ENCODE results near the gene SYNGR2.

Gene SYNGR2

GRCh38 chr17:78168242-78168902 is at the start of gene SYNGR2:
Gene SYNGR2 (plus strand): TSS chr17:78168581. CDS start chr17:78168617, 36 bp downstream.
- peak; percentile 76 for DNase-seq

GRCh38 chr17:78118801-78119241 is 49.6 kb upstream of the SYNGR2 start:
- no peak for DNase-seq

DNA sequence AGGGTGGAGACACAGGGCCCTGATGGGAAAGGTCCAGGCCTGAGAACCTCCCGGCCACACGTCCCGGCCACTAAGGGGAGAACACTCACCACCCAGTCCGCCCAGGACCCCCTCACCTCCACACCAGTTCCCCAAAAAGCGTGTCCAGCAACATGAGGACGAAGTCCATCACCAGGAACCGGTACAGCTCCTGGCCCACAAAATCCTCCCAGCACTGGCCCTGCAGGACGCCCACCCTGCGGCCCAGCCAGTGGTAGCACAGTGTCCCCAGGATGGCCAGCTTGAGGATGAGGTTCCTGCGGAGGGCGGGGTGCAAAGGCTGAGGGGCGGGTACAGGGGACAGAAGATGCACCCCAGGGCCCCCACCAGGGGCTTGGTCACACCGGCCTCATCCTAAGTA is 47.8 kb upstream of the SYNGR2 start:
- no peak for DNase-seq

DNA sequence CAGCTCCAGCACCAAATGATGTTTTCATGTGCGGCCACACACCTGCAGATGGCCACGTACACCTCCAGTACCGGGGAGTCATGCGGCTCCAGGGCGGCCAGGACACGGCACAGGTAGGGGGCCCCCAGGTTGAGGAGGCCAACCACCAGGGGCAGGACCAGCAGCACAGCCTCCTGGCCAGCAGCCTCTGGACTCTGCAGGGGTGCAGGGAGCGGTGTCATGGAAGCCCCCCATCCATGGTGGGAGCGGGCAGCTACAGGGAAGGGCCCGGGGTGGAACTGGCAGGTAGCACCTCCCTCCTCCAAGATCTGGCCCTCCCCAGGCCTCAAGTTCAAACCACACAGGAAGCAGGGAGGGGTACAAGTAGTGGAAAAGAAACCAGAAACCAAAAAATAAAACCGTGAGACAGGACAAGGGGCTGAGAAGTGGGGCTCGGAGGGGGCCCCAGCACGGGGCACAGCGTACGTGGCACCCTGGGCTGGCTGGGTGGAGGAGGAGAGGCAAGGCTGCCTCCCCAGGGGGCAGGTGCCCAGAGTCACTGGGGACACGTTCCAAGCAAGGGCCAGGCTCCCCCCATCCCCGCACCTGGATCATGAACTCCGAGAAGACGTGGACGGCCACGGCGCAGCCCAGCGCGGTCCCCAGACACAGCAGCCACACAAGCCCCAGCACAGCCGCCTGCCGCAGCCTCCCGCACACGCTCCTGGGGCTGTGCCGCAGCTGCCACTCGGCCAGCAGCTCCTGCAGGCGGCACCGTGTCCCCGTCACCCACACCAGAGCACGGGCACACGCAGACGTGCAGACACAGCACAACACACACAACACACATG is 47.2 kb upstream of the SYNGR2 start:
- no peak for DNase-seq

- no peak for DNase-seq
Measured at GRCh38 chr17:78121801-78122215, 46.6 kb upstream of the SYNGR2 start.

GRCh38 chr17:78122216-78122930 is 46.0 kb upstream of the SYNGR2 start:
- DNase-seq: no peak

DNA sequence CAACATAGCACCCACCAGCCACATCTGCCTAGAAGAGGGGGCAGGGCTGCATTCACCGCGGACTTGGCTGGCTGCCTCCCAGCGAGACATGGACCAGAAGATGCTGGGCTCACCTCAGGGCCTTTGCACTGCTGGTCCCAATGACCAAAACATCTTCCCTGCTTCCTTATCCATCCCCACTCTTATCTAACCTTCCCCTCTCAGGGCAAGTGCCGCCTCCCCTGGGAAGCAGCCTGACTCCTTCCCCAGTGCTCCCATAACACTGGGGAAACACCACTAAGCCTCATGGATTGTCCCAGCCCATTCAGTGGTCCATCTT is 45.5 kb upstream of the SYNGR2 start:
- no peak for DNase-seq

DNA sequence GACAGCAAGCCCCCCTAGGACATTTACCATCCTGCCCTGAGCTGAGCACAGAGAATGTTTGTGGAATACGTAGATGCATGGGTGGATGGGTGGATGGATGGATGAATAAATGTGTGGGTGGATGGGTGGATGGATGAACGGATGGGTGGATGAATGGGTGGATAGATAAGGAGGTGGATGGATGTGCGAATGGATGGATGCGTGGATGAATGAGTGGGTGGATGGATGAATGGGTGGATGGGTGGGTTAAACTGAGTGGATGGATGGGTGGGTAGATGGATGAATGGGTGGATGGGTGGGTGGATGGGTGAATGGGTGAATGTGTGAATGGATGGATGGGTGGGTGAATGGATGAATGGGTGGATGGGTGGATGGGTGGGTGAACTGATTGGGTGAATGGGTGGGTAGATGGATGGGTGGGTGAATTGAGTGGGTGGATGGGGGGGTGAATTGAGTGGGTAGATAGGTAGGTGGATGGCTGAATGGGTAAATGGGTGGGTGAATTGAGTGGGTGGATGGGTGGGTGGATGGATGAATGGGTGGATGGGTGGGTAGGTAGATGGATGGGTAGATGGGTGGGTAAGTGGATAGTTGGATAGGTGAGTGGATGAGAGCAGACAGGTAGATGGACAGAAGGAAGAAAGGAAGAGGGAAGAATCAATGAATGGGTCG is 45.0 kb upstream of the SYNGR2 start:
- DNase-seq: no peak

GRCh38 chr17:78124081-78124835 is 44.1 kb upstream of the SYNGR2 start:
- no peak for DNase-seq

GRCh38 chr17:78124836-78125137 is 43.6 kb upstream of the SYNGR2 start:
- DNase-seq: no peak

GRCh38 chr17:78125138-78125913 is 43.1 kb upstream of the SYNGR2 start:
- DNase-seq: no peak

DNA sequence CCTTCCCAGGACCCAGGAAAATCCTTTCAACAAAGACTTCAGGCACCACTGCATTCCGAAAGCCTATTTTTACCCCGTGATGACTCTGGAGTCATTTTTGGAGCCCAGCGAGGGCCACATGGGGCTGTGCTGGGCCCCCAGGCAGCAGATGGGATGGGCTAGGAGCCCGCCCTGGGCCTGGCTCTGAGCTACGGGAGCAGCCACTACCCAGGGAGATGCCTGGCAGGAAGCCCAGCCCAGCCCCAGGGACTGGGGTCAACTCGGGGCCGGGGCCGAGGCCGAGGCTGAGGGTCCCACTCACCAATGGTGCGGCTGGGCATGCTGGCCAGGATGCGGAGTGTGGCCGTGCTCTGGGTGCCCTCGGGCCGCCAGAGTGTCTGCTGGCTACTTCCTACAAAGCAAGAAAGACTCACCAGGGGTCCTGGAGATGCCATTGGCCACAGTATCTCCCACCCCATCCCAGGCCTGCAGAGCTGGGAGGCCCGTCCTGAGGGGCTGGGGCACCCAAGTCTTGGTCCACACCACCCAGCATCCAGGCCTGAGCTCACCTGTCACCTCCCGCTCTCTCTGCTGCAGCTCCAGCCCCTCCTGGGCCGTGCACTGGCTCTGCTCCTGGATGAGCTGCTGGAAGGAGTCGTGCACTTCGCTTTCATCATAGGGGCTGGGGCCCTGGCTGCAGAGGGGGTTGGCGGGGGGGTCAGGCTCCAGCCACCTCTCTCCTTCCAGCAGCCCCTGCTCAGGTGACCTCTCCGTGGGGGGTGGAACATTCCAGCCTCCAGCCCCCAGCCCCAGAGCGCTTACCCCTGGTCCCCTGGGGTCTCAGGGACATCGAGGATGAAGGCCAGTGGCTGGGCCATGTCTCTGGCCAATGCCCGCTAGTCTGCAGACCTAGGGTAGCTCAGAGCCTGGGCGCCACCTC is 42.1 kb upstream of the SYNGR2 start:
- no peak for DNase-seq

DNA sequence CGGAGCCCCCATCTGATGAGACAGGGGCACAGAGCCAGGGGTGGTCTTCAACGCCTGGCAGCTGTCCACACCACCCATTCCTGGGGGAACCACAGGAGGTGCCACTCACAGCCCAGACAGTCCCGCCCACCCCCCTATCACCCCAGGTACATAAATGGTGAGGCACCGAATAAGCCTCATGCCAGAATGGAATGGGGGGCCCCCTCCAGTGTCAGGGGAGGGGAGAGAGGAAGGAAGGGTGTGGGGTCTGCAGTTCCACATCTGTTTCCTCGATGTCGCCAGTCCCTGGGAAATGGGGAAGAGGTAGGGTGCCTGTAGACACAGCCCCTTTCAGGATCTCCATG is 41.5 kb upstream of the SYNGR2 start:
- no peak for DNase-seq

- DNase-seq: peak; percentile 92
Measured at GRCh38 chr17:78127239-78127887, 41.0 kb upstream of the SYNGR2 start.

DNA sequence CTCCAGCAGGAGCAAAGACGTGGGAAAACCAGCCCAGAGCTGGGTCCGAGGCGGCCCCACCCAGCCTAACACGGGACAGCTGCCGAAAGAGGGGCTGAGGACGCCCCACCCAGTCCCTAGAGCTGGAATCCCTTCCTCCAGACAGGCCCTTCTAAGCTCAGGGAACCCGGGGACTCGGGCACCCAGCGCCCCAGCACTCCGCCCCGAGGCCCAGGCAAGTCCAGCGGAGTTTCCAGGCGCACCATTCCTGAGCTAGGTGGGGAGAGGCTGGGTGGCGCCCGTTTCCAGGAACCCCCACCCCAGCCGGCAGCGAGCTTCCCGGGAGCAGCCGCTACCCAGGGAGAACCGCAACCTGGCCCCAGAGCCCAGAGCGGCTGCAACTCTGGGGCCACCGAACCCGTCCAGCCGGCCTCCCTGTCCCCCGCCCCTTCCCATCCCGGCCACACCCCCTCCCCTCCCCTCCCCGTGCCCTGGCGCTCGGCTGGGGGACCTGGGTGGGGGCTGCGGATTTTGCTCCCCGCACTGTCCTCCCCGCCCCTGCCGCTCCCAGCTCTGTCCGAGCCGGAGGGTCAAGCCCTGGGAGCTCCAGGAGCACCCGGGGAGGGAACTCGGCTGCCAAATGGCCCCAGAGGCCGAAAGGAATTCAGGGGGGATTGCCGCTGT is 40.4 kb upstream of the SYNGR2 start:
- DNase-seq: peak; percentile 65

GRCh38 chr17:78128551-78129350 is 39.6 kb upstream of the SYNGR2 start, which contains the start of gene TMC6:
Gene TMC6 (minus strand): TSS chr17:78128755. CDS start chr17:78126832, 1,923 bp downstream.
- peak; percentile 56 for DNase-seq

DNA sequence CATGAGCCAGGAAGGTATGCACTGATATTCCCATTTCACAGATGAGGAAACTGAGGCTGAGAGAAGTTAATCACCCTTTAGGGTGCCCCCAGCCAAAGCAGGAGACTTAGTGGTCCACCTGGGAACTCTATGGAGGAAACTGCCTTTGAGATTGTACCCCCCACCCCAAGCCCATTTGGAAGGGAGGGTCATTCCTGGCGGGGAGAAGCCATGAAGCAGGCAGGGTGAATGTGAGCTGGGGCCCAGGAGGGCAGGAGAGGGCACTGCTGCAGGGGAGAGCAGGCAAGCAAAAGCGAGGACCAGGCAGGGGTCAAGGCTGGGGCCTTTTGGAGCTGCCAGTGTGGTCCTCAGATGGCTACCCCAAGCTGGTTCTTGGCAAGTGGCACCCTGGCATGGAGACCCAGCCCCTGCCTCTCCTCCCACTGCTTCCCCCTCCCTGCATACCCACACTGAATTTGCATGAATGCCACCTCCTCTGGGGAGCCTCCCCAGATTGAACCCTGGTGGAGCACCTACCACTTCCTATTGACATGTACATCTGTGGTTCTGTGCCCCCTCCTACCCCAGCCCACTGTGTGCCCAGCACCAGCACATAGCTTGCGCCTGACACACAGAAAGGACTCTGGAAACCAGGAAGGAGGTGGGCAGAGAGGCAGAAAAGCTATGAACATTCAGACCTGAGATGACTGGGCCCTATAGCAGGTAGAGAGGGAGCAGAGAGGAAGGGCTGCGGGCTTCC is 38.9 kb upstream of the SYNGR2 start:
- DNase-seq: no peak

- DNase-seq: no peak
Measured at GRCh38 chr17:78130090-78130436, 38.3 kb upstream of the SYNGR2 start.

All from midbrain (tissue), 1 donor.